SK-N-SH treated with all-trans-retinoic acid at 6 μM for 48 hours (cell line): ENCODE measurements around the gene REC114.

Source experiments
- ATAC-seq: fragments of 200-7000 bp; cut with Tn5 transposase; 3 replicates; pipeline ENCODE4 v1.9.1; 2020; ENCODE audit warnings: mild to moderate bottlenecking, moderate library complexity
- ARNTL ChIP-seq: fragments of 450-650 bp; formaldehyde crosslinking; IDR thresholded peaks from 2 replicates; pipeline ENCODE4 v1.5.0; 2020; ENCODE audit warnings: low read depth, mild to moderate bottlenecking, moderate library complexity, borderline replicate concordance
- BACH2 ChIP-seq: fragments of 250-450 bp; sonication (Bioruptor Pico); IDR thresholded peaks from 2 replicates; pipeline ENCODE4 v1.9.0; 2021; ENCODE audit warnings: mild to moderate bottlenecking, borderline replicate concordance
- CREB5 ChIP-seq: fragments of 250-450 bp; sonication (Bioruptor Pico); IDR thresholded peaks from 2 replicates; pipeline ENCODE4 v1.5.1; 2020; ENCODE audit warnings: low read depth, mild to moderate bottlenecking, moderate library complexity
- CSDC2 ChIP-seq: fragments of 250-450 bp; sonication (Bioruptor Pico); IDR thresholded peaks from 2 replicates; pipeline ENCODE4 v1.5.0; 2020; ENCODE audit warnings: mild to moderate bottlenecking, moderate library complexity
- ESRRG ChIP-seq: fragments of 250-450 bp; sonication (Bioruptor Pico); IDR thresholded peaks from 2 replicates; pipeline ENCODE4 v1.6.1; 2021; ENCODE audit warnings: mild to moderate bottlenecking
- GLIS3 ChIP-seq: fragments of 250-450 bp; sonication (Bioruptor Pico); IDR thresholded peaks from 2 replicates; pipeline ENCODE4 v1.5.0; 2020; ENCODE audit warnings: mild to moderate bottlenecking, moderate library complexity
- ISL1 ChIP-seq: fragments of 250-450 bp; sonication (Bioruptor Pico); IDR thresholded peaks from 2 replicates; pipeline ENCODE4 v2.1.2; 2022; ENCODE audit warnings: mild to moderate bottlenecking, moderate library complexity
- PATZ1 ChIP-seq: fragments of 250-450 bp; sonication (Bioruptor Pico); IDR thresholded peaks from 2 replicates; pipeline ENCODE4 v1.8.0; 2020; ENCODE audit warnings: mild to moderate bottlenecking, moderate library complexity, borderline replicate concordance
- POU6F1 ChIP-seq: fragments of 250-450 bp; sonication (Bioruptor Pico); IDR thresholded peaks from 2 replicates; pipeline ENCODE4 v1.8.0; 2021; ENCODE audit warnings: low read depth, mild to moderate bottlenecking, moderate library complexity, borderline replicate concordance
- PPARA ChIP-seq: fragments of 250-450 bp; sonication (Bioruptor Pico); IDR thresholded peaks from 2 replicates; pipeline ENCODE4 v1.5.0; 2020; ENCODE audit warnings: mild to moderate bottlenecking, borderline replicate concordance
- RARB ChIP-seq: fragments of 250-450 bp; sonication (Bioruptor Pico); IDR thresholded peaks from 2 replicates; pipeline ENCODE4 v1.8.0; 2021; ENCODE audit warnings: mild to moderate bottlenecking, moderate library complexity
- SNAI2 ChIP-seq: fragments of 250-450 bp; sonication (Bioruptor Pico); IDR thresholded peaks from 2 replicates; pipeline ENCODE4 v1.5.0; 2020; ENCODE audit warnings: mild to moderate bottlenecking, moderate library complexity
- TCF4 ChIP-seq: fragments of 250-450 bp; sonication (Bioruptor Pico); IDR thresholded peaks from 2 replicates; pipeline ENCODE4 v1.8.0; 2021; ENCODE audit warnings: mild to moderate bottlenecking, moderate library complexity, borderline replicate concordance
- TOX ChIP-seq: fragments of 250-450 bp; sonication (Bioruptor Pico); IDR thresholded peaks from 2 replicates; pipeline ENCODE4 v1.8.0; 2021; ENCODE audit warnings: mild to moderate bottlenecking, moderate library complexity, borderline replicate concordance
- TSHZ2 ChIP-seq: fragments of 250-450 bp; sonication (Bioruptor Pico); IDR thresholded peaks from 2 replicates; pipeline ENCODE4 v1.5.0; 2020; ENCODE audit warnings: mild to moderate bottlenecking, moderate library complexity
- ZC3H10 ChIP-seq: fragments of 250-450 bp; sonication (Bioruptor Pico); IDR thresholded peaks from 2 replicates; pipeline ENCODE4 v1.5.1; 2021; ENCODE audit warnings: mild to moderate bottlenecking, moderate library complexity
- ZFP3 ChIP-seq: fragments of 250-450 bp; sonication (Bioruptor Pico); IDR thresholded peaks from 2 replicates; pipeline ENCODE4 v1.5.0; 2020; ENCODE audit warnings: mild to moderate bottlenecking, moderate library complexity
- ZFP30 ChIP-seq: fragments of 450-650 bp; formaldehyde crosslinking; IDR thresholded peaks from 2 replicates; pipeline ENCODE4 v1.5.0; 2022; ENCODE audit warnings: mild to moderate bottlenecking, moderate library complexity
- ZNF565 ChIP-seq: fragments of 450-650 bp; formaldehyde crosslinking; conservative IDR thresholded peaks from 2 replicates; pipeline ENCODE4 v1.5.0; 2020; ENCODE audit warnings: low read depth, mild to moderate bottlenecking, moderate library complexity
- ZNF70 ChIP-seq: fragments of 450-650 bp; formaldehyde crosslinking; IDR thresholded peaks from 2 replicates; pipeline ENCODE4 v1.5.0; 2020; ENCODE audit warnings: mild to moderate bottlenecking, moderate library complexity
- ZNF8 ChIP-seq: fragments of 450-650 bp; formaldehyde crosslinking; IDR thresholded peaks from 2 replicates; pipeline ENCODE4 v1.5.0; 2020; ENCODE audit warnings: mild to moderate bottlenecking, moderate library complexity

The REC114 gene

GRCh38 chr15:73504885-73505284, 61.9 kb downstream of the REC114 start (continued):
- no peak for TF ChIP-seq POU6F1 (CRISPR knock-in tag)
- no peak for TF ChIP-seq TCF4
- TF ChIP-seq CREB5 = no peak
- no peak for TF ChIP-seq PATZ1

GRCh38 chr15:73515527-73515926, 72.6 kb downstream of the REC114 start:
- no peak for TF ChIP-seq GLIS3 (CRISPR knock-in tag)
- no peak for TF ChIP-seq PPARA (CRISPR knock-in tag)
- no peak for TF ChIP-seq ZFP3 (CRISPR knock-in tag)
- no peak for TF ChIP-seq ZNF565 (CRISPR knock-in tag)
- no peak for TF ChIP-seq TOX (CRISPR knock-in tag)
- TF ChIP-seq CSDC2 (CRISPR knock-in tag) = no peak
- no peak for TF ChIP-seq ESRRG (CRISPR knock-in tag)
- TF ChIP-seq ISL1 = no peak
- no peak for TF ChIP-seq ZNF8
- no peak for TF ChIP-seq POU6F1 (CRISPR knock-in tag)
- TF ChIP-seq BACH2 = no peak
- no peak for TF ChIP-seq TSHZ2 (CRISPR knock-in tag)
- no peak for TF ChIP-seq ZFP30 (CRISPR knock-in tag)
- TF ChIP-seq RARB (CRISPR knock-in tag) = no peak
- TF ChIP-seq ARNTL (CRISPR knock-in tag) = no peak
- TF ChIP-seq ZC3H10 (CRISPR knock-in tag) = no peak
- TF ChIP-seq ZNF70 (CRISPR knock-in tag) = no peak

GRCh38 chr15:73517566-73517965, 74.6 kb downstream of the REC114 start:
- no peak for ATAC-seq
- no peak for TF ChIP-seq RARB (CRISPR knock-in tag)
- TF ChIP-seq CREB5 = no peak
- no peak for TF ChIP-seq ESRRG (CRISPR knock-in tag)
- TF ChIP-seq SNAI2 = no peak
- no peak for TF ChIP-seq PATZ1
- TF ChIP-seq GLIS3 (CRISPR knock-in tag) = no peak
- no peak for TF ChIP-seq ISL1
- TF ChIP-seq ZNF8 = no peak
- TF ChIP-seq TSHZ2 (CRISPR knock-in tag) = no peak
- no peak for TF ChIP-seq POU6F1 (CRISPR knock-in tag)

More at GRCh38 chr15:73515527-73515926, 72.6 kb downstream of the REC114 start:
- no peak for ATAC-seq
